HUES64 (cell line): ENCODE results near the gene VAPA. TPM values are rescaled to one million over a fixed set of nuclear protein-coding genes. Genes with fewer than 3 reads are reported as not detected.

Source experiments
- H3K27ac ChIP-seq: 2 replicates; pipeline ENCODE4 v1.7.0; 2013; ENCODE audit warnings: low read depth, low read length, inconsistent platforms
- H3K27me3 ChIP-seq: 2 replicates; pipeline ENCODE4 v1.6.1; 2013; ENCODE audit warnings: mild to moderate bottlenecking, low read length; ENCODE audit not compliant: insufficient read depth
- H3K36me3 ChIP-seq: 2 replicates; pipeline ENCODE4 v1.6.1; 2013; ENCODE audit warnings: mild to moderate bottlenecking, low read length; ENCODE audit not compliant: insufficient read depth
- H3K4me1 ChIP-seq: 2 replicates; pipeline ENCODE4 v1.6.1; 2013; ENCODE audit warnings: mild to moderate bottlenecking, low read length, moderate library complexity; ENCODE audit not compliant: insufficient read depth
- H3K4me3 ChIP-seq: 2 replicates; pipeline ENCODE4 v1.5.1; 2013; ENCODE audit warnings: mild to moderate bottlenecking, low read length, moderate library complexity
- H3K9ac ChIP-seq: 2 replicates; pipeline ENCODE4 v1.6.1; 2013; ENCODE audit warnings: mild to moderate bottlenecking, low read depth, low read length
- H3K9me3 ChIP-seq: 2 replicates; pipeline ENCODE4 v1.6.1; 2013; ENCODE audit warnings: low read depth, low read length; ENCODE audit not compliant: insufficient read depth
- WGBS: fragments of 150-250, 120-280 bp; methylation state at CpG from one replicate; pipeline ENCODE4 v1.1.7; 2013; ENCODE audit warnings: missing lambda C conversion rate; 5-methylcytosine and 5-hydroxymethylcytosine counted together
- polyA plus RNA-seq, 2 experiments: library from polyadenylated mRNA; stranded (reverse); fragments of 50-300 nt; gene quantifications; one replicate each; pipeline ENCODE4 v1.2.3, GENCODE V29; 2013

Gene VAPA, protein sequence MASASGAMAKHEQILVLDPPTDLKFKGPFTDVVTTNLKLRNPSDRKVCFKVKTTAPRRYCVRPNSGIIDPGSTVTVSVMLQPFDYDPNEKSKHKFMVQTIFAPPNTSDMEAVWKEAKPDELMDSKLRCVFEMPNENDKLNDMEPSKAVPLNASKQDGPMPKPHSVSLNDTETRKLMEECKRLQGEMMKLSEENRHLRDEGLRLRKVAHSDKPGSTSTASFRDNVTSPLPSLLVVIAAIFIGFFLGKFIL
- polyA plus RNA-seq (2013, experiment 1 of 2): 115 TPM
- polyA plus RNA-seq (2013, experiment 2 of 2): 125 TPM

DNA sequence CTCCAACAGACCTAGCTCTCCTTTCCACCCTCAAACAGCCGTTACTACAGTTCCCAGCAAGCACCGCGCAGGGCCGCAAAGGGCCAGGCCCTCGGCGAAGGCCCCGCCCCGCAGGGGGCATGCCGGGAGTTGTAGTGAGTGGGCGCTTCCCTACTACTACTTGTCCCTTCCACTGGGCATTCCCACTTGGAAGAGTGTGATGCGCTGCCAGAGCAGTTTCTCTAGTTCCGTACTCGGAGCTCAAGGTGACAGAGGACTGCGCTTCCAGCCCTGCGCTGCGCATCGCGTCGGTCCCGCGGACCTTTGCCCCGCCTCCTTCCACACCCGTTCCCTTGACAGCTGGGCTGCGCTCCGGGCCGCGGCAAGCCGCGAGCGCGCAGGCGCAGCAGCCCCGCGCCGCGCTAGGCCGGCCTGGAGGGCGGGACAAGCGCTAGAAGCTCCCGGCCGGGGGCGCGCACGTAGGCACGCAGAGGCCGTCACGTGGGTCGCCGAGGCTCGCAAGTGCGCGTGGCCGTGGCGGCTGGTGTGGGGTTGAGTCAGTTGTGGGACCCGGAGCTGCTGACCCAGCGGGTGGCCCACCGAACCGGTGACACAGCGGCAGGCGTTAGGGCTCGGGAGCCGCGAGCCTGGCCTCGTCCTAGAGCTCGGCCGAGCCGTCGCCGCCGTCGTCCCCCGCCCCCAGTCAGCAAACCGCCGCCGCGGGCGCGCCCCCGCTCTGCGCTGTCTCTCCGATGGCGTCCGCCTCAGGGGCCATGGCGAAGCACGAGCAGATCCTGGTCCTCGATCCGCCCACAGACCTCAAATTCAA lies at the start of gene VAPA:
VAPA (plus strand) TSS at position 491 of the 808 bp plus-strand sequence; CDS start at position 732, 241 bp downstream.
- Histone ChIP-seq H3K9me3 (no peaks in the 10 kb centered on the region), H3K27me3 (no peaks in the 10 kb centered on the region), H3K4me3 (peak within 1 kb of the TSS; percentile 97), H3K36me3 (no peaks in the 10 kb centered on the region), H3K4me1 (peaks cover 31% of the 10 kb centered on the region), H3K9ac (peak within 1 kb of the TSS; percentile 95), H3K27ac (peak within 1 kb of the TSS; percentile 95)
- under 1% methylated on average over 87 of the region's 87 CpGs for WGBS

DNA sequence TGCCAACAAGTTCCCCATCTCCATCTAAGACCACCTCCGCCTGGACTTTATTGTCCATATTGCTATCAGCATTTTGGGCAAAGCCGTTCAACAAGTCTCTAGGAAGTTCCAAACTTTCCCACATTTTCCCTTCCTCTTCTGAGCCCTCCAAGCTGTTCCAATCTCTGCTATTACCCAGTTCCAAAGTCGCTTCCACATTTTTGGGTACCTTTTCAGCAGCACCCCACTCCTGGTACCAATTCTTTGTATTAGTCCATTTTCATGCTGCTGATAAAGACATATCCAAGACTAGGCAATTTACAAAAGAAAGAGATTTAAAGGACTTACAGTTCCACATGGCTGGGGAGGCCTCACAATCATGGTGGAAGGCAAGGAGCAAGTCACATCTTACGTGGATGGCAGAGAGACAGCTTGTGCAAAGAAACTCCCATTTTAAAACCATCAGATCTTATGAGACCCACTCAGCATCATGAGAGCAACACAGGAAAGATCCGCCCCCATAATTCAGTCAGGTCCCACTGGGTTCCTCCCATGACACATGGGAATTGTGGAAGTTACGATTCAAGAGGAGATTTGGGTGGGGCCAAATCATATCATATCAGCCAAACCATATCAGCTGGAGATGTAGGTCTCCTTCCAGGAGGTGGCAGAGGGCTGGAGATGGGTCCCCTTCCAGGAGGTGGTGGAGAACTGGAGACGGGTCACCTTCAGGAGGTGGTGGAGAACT lies 47.9 kb upstream of the VAPA start:
- Histone ChIP-seq H3K27ac (no peak overlapping the region), H3K36me3 (no peaks in the 10 kb centered on the region), H3K9me3 (peaks cover 9% of the 10 kb centered on the region), H3K9ac (no peak overlapping the region), H3K27me3 (no peaks in the 10 kb centered on the region), H3K4me1 (peaks cover 23% of the 10 kb centered on the region), H3K4me3 (no peak overlapping the region)
- WGBS: 94% methylated on average over 7 of the region's 7 CpGs

DNA sequence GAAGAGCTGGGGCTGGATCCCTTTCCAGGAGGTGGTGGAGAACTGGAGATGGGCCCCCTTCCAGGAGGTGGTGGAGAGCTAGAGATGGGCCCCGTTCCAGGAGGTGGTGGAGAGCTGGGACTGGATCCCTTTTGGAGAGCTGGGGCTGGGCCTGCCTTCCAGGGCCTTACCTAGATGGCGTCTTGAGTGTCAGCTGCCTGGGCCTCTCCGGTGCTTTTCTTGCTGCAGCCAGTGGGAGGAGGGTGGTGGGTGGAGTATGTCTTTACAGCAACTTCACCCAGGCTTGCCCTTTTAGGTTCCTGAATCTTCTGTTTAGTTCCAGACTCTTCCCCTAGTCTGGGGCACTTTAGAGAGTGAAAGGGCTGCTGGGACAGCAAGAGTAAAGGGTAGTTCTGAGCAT lies 47.2 kb upstream of the VAPA start:
- H3K27ac ChIP-seq: no peak overlapping the region
- no peaks in the 10 kb centered on the region for H3K27me3 ChIP-seq
- peaks cover 25% of the 10 kb centered on the region for H3K4me1 ChIP-seq
- H3K4me3 ChIP-seq: no peak overlapping the region
- H3K36me3 ChIP-seq: no peaks in the 10 kb centered on the region
- peaks cover 9% of the 10 kb centered on the region for H3K9me3 ChIP-seq
- no peak overlapping the region for H3K9ac ChIP-seq
- 89% methylated on average over 3 of the region's 3 CpGs for WGBS

DNA sequence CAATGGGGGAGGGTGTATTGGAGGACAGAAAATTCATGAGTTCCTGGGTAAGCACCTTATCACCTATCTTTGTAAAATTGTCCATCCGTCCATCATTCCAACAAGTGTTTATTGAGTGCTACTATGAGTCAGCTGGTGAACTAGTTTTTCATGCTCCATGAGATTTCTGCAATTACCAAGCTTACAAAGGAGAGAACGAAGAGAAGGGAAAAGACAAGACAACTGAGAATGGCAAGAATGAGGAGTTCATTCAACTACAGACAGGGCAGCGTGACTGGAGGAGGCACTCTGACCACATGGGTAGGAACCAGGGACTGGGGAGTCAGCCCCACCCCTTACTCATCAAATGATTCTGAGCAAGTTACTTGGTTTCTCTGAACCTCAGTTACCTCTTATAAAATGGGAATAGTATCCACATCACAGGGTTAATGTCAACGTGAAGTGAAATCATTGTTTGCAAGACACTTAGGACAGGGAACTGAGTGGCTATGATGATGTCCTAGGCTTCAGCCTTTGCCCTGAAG lies 46.7 kb upstream of the VAPA start:
- H3K4me3 ChIP-seq: no peak overlapping the region
- no peak overlapping the region for H3K27ac ChIP-seq
- 94% methylated on average over 4 of the region's 4 CpGs for WGBS
- peaks cover 9% of the 10 kb centered on the region for H3K9me3 ChIP-seq
- no peaks in the 10 kb centered on the region for H3K36me3 ChIP-seq
- H3K4me1 ChIP-seq: peaks cover 25% of the 10 kb centered on the region
- H3K9ac ChIP-seq: no peak overlapping the region
- H3K27me3 ChIP-seq: no peaks in the 10 kb centered on the region

DNA sequence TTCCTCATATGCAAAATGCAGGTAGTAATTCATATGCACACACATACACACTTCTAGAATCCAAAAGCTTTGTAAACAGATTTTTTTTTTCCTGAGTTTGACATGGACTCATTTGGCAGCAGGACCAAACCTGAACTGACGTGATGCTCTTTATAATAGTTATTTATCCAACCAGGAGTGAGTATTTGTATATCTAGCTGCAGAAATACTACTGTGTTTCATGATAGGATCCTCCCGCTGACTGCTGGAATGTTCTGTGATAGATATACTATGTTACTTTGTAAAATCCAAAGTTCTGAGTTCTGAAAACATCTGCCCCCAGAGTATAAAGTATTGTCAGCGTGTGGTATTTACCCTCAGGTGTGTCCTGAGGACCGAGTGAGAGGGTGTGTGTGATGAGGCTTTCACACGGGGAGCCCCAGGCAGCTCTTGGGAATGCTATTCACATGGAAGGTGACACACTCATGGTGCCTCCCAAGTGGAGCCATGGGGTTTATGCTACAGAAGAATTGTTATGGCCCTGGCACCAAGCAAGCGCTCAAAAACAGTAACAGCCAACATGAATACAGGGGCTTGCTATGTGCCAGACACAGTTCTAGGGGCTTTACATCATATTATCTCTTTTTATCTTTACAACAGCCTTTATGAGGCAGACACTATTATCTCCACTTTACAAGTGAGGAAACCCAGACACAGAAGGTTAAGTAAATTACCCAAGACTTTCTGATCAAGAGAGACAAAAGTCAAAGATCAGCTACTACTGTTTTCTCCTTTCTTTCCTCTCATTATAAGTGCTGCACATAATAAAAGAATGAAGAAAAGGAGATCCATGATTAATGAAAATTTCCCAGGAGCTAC lies 44.7 kb upstream of the VAPA start:
- Histone ChIP-seq H3K9ac (no peak overlapping the region), H3K4me1 (peaks cover 25% of the 10 kb centered on the region), H3K27ac (peak overlapping the region; percentile 2; the same call in 1 of the 2 replicates), H3K27me3 (no peaks in the 10 kb centered on the region), H3K9me3 (peaks cover 9% of the 10 kb centered on the region), H3K4me3 (no peak overlapping the region), H3K36me3 (no peaks in the 10 kb centered on the region)
- WGBS: 60% methylated on average over 6 of the region's 6 CpGs

DNA sequence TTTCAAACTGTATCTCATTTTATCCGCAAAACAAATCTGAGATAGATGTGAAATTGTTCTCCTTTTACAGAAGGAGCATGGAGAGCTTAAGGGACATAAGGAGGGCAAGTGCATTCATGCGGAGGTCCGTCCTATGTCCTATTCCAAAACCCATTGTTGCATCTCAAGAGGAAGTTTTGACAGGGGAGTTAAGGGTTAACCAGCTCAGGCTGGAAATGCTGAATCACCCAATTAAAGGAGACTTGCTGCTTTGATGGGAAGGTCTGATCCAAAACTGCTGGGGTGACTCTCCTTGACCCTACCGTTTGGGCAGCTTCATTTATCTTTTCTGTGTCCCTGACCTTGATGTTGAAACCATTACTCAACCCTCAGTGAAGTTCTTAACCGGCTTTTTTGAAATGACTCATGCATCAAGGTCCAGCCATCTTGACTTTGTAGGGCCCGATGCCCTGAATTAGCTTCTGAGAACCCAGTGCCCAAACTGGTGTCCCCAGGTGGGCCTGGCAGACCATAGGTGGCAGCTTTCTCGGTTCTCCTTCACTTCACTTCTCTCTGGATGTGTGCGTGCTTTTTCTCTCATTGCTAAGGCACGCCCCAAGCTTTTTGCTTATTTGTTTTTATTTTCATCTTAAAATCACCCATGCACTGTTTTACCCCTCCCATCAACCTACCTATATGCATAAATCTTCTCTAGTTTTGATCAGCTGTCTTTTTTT lies 43.9 kb upstream of the VAPA start:
- no peaks in the 10 kb centered on the region for H3K27me3 ChIP-seq
- H3K9ac ChIP-seq: no peak overlapping the region
- H3K4me1 ChIP-seq: peaks cover 25% of the 10 kb centered on the region
- no peak overlapping the region for H3K4me3 ChIP-seq
- WGBS: 67% methylated on average over 9 of the region's 9 CpGs
- peaks cover 9% of the 10 kb centered on the region for H3K9me3 ChIP-seq
- peak overlapping the region; percentile 27; the same call in 1 of the 2 replicates for H3K27ac ChIP-seq
- H3K36me3 ChIP-seq: no peaks in the 10 kb centered on the region

DNA sequence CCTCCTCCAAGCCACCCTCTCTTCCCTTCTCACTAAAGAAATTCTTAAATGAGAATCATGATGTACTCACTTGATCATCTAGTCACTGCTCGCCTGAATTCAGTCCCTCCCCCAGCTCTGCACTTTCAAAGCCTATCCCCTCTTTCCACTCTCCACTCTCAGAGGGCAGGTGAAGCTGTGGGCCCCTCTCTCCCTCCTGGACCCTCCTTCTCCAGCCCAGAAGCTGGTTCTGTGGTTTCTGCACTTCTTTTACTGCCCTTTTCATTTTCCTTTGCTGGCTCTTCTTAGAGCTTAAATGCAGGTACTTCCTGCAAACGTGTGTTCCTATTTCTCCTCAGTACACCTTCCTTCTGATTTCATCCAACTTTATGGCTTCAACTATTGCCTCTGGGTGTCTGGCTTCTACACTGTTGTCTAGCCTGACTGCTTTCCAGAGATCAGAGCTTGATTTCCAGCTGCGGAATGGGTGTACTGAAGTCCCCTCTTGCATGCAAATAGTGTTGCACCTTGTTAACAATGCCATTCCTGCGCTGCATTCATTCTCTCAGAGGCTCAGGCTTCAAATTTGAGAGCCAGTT lies 43.3 kb upstream of the VAPA start:
- H3K27me3 ChIP-seq: no peaks in the 10 kb centered on the region
- H3K36me3 ChIP-seq: no peaks in the 10 kb centered on the region
- peaks cover 9% of the 10 kb centered on the region for H3K9me3 ChIP-seq
- no peak overlapping the region for H3K9ac ChIP-seq
- peaks cover 25% of the 10 kb centered on the region for H3K4me1 ChIP-seq
- no peak overlapping the region for H3K4me3 ChIP-seq
- no peak overlapping the region for H3K27ac ChIP-seq
- WGBS: 29% methylated on average over 4 of the region's 4 CpGs

DNA sequence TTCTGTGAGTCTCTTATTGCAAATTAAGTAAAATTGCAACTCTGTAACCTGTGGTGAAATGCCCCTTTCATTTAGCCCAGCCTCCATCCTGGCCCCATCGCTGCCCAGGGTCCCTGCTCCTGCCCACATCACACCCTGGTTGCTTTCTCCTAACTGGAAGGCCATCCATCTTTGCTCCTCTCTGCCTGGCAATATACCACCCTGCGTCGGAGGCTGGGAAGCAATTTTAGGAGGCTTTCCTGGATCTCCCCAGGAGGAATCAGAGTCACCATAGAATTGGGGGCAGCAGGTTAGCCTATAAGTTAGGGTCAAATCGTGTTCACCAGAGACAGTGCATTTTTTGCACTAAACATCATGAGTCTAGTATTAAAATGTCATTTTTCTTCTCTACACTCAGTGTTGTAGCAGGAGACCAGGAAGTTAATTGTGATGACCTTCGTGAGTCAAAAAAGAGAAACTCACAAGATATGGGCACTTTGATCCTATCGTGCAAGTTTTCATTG lies 42.5 kb upstream of the VAPA start:
- H3K9ac ChIP-seq: no peak overlapping the region
- no peaks in the 10 kb centered on the region for H3K27me3 ChIP-seq
- no peaks in the 10 kb centered on the region for H3K36me3 ChIP-seq
- no peak overlapping the region for H3K4me3 ChIP-seq
- peaks cover 1% of the 10 kb centered on the region; the same call in 1 of the 2 replicates for H3K9me3 ChIP-seq
- WGBS: 91% methylated on average over 6 of the region's 6 CpGs
- H3K4me1 ChIP-seq: peaks cover 25% of the 10 kb centered on the region
- H3K27ac ChIP-seq: no peak overlapping the region

DNA sequence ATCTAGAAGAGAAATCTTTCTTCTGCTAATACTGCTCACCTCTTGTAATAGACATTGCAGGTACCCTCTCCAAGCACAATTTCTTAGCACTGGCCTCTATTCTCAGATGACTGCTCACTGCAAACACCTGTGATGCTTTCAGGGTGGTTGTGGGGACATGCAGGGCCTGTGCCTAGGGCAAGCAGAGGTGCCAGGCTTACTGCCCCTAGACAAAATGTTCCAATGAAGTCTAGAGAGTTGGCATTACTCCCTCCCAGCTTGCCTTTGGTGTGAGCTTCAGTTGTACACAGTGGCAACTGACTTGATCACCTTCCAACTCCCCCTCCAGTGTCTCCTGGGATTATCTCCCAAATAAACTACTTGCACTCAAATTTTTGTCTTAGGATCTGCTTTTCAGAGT lies 41.0 kb upstream of the VAPA start:
- Histone ChIP-seq H3K36me3 (no peaks in the 10 kb centered on the region), H3K27me3 (no peaks in the 10 kb centered on the region), H3K9me3 (no peaks in the 10 kb centered on the region), H3K4me3 (no peak overlapping the region), H3K27ac (no peak overlapping the region), H3K4me1 (peaks cover 35% of the 10 kb centered on the region), H3K9ac (no peak overlapping the region)
